Neural cell (in vitro differentiated cells): ENCODE results near the gene IFNA13. TPM values are rescaled to one million over a fixed set of nuclear protein-coding genes. Genes with fewer than 3 reads are reported as not detected.

Experiments used
- H2AFZ ChIP-seq: fragments of 200-600, 300-800 bp; sonication (generic), shearing (Covaris generic); 2 replicates; pipeline ENCODE4 v1.6.0; 2014; ENCODE audit warnings: low read depth, mild to moderate bottlenecking, antibody characterized with exemption, low read length, moderate library complexity
- H3F3A ChIP-seq: fragments of 200-600 bp; shearing (Covaris generic); 2 replicates; pipeline ENCODE4 v1.6.1; 2016; ENCODE audit warnings: mild to moderate bottlenecking, moderate library complexity, mixed read lengths, antibody characterized with exemption, low read length; ENCODE audit not compliant: insufficient read depth, poor library complexity, severe bottlenecking
- H3K27ac ChIP-seq: fragments of 200-600, 300-800 bp; sonication (generic), shearing (Covaris generic); 2 replicates; pipeline ENCODE4 v1.5.1; 2014; ENCODE audit warnings: mild to moderate bottlenecking, low read length, moderate library complexity
- H3K27me3 ChIP-seq: fragments of 300-800, 200-600 bp; sonication (generic), shearing (Covaris generic); 2 replicates; pipeline ENCODE4 v1.6.0; 2014; ENCODE audit warnings: mild to moderate bottlenecking, low read depth, low read length, moderate library complexity; ENCODE audit not compliant: insufficient read depth
- H3K36me3 ChIP-seq: fragments of 300-800, 200-600 bp; sonication (generic), shearing (Covaris generic); 2 replicates; pipeline ENCODE4 v1.5.1; 2014; ENCODE audit warnings: mild to moderate bottlenecking, antibody characterized with exemption, low read length, moderate library complexity; ENCODE audit not compliant: insufficient read depth
- H3K4me2 ChIP-seq: fragments of 300-800, 200-600 bp; sonication (generic), shearing (Covaris generic); 2 replicates; pipeline ENCODE4 v1.6.0; 2014; ENCODE audit warnings: mild to moderate bottlenecking, low read length
- H3K4me3 ChIP-seq: fragments of 300-800, 200-600 bp; sonication (generic), shearing (Covaris generic); 2 replicates; pipeline ENCODE4 v1.5.1; 2014; ENCODE audit warnings: mild to moderate bottlenecking, low read length, moderate library complexity
- H3K79me2 ChIP-seq: fragments of 200-600 bp; shearing (Covaris generic); replicated peaks from 2 replicates; pipeline ENCODE4 v1.6.0; 2014; ENCODE audit warnings: mild to moderate bottlenecking, low read length, moderate library complexity; ENCODE audit not compliant: insufficient read depth
- H3K9ac ChIP-seq: fragments of 300-800, 200-600 bp; sonication (generic), shearing (Covaris generic); 2 replicates; pipeline ENCODE4 v1.6.1; 2016; ENCODE audit warnings: mild to moderate bottlenecking, low read length, mixed read lengths
- H3K9me2 ChIP-seq: fragments of 200-600 bp; shearing (Covaris generic); 2 replicates; pipeline ENCODE4 v1.6.1; 2016; ENCODE audit warnings: mild to moderate bottlenecking, low read length, mixed read lengths; ENCODE audit not compliant: insufficient read depth
- H3K9me3 ChIP-seq: fragments of 200-600, 300-800 bp; sonication (generic), shearing (Covaris generic); 2 replicates; pipeline ENCODE4 v1.6.1; 2016; ENCODE audit warnings: mild to moderate bottlenecking, mixed run types, low read length, moderate library complexity, mixed read lengths
- H4K20me1 ChIP-seq: fragments of 200-600 bp; shearing (Covaris generic); 2 replicates; pipeline ENCODE4 v1.6.1; 2016; ENCODE audit warnings: mild to moderate bottlenecking, mixed run types; ENCODE audit not compliant: insufficient read depth
- EP300 ChIP-seq: fragments of 450-650 bp; conservative IDR thresholded peaks from 2 replicates; pipeline ENCODE4 v1.6.1; 2014; ENCODE audit warnings: antibody characterized with exemption, mild to moderate bottlenecking, moderate library complexity; ENCODE audit not compliant: poor library complexity, severe bottlenecking
- EZH2 ChIP-seq: fragments of 200-600, 300-800 bp; shearing (Covaris generic), sonication (generic); IDR thresholded peaks from 2 replicates; pipeline ENCODE4 v1.6.1; 2014; ENCODE audit warnings: antibody characterized with exemption, low read length, borderline replicate concordance, mild to moderate bottlenecking; ENCODE audit not compliant: insufficient read depth, poor library complexity, severe bottlenecking
- MXI1 ChIP-seq: fragments of 450-650 bp; conservative IDR thresholded peaks from 2 replicates; pipeline ENCODE4 v1.6.1; 2014; ENCODE audit warnings: antibody characterized with exemption, mild to moderate bottlenecking; ENCODE audit not compliant: poor library complexity, severe bottlenecking
- POLR2AphosphoS5 ChIP-seq: IDR thresholded peaks from 2 replicates; pipeline ENCODE4 v1.6.1; 2012
- RAD21 ChIP-seq: fragments of 450-650 bp; conservative IDR thresholded peaks from 2 replicates; pipeline ENCODE4 v1.6.1; 2014; ENCODE audit warnings: antibody characterized with exemption, mild to moderate bottlenecking, moderate library complexity
- SMC3 ChIP-seq: fragments of 450-650 bp; conservative IDR thresholded peaks from 2 replicates; pipeline ENCODE4 v1.6.1; 2014; ENCODE audit warnings: antibody characterized with exemption, mild to moderate bottlenecking, moderate library complexity; ENCODE audit not compliant: poor library complexity
- TAF1 ChIP-seq: IDR thresholded peaks from 2 replicates; pipeline ENCODE4 v1.6.1; 2012; ENCODE audit warnings: low read depth
- polyA plus RNA-seq: library from polyadenylated mRNA; depleted of rRNA; stranded (reverse); fragments of >200 nt; gene quantifications from 2 replicates; pipeline ENCODE4 v1.2.3, GENCODE V29; 2014
- TF ChIP-seq, protein P1 (sequence below): fragments of 450-650 bp; IDR thresholded peaks from 2 replicates; pipeline ENCODE4 v1.5.1; 2014; ENCODE audit warnings: antibody characterized with exemption, mild to moderate bottlenecking, moderate library complexity; ENCODE audit not compliant: poor library complexity, severe bottlenecking
- TF ChIP-seq, protein P2 (sequence below): IDR thresholded peaks from 2 replicates; pipeline ENCODE4 v1.6.1; 2012; ENCODE audit warnings: borderline replicate concordance

IFNA13 gene
- polyA plus RNA-seq, 1 donor from 2014 or later = not detected

DNA sequence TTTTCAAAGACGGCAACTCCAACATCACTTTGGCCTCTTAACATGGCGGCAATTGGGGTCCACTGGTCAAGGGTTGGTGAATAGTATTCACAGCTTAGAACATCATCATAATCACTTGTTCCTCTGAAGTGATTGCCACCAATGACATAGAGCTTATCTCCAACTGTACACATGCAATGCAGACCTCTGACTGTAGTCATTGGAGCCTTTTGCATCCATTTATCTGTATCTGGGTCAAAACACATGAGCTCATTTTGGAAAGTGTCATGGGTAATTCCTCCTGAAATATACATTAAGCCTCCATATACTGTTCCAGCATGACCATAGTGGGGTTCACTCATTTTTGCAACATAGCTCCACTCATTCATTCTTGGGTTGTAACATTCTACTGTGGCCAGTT is 34.6 kb downstream of the IFNA13 start:
- peak overlapping the region; percentile 89 for H3K4me2 ChIP-seq
- no peak overlapping the region for H3K9ac ChIP-seq
- H3K9me2 ChIP-seq = no peaks in the 10 kb centered on the region
- no peaks in the 10 kb centered on the region for H3K9me3 ChIP-seq
- H2AFZ ChIP-seq = no peak overlapping the region
- no peak for TF ChIP-seq RAD21
- TF ChIP-seq, protein P1, sequence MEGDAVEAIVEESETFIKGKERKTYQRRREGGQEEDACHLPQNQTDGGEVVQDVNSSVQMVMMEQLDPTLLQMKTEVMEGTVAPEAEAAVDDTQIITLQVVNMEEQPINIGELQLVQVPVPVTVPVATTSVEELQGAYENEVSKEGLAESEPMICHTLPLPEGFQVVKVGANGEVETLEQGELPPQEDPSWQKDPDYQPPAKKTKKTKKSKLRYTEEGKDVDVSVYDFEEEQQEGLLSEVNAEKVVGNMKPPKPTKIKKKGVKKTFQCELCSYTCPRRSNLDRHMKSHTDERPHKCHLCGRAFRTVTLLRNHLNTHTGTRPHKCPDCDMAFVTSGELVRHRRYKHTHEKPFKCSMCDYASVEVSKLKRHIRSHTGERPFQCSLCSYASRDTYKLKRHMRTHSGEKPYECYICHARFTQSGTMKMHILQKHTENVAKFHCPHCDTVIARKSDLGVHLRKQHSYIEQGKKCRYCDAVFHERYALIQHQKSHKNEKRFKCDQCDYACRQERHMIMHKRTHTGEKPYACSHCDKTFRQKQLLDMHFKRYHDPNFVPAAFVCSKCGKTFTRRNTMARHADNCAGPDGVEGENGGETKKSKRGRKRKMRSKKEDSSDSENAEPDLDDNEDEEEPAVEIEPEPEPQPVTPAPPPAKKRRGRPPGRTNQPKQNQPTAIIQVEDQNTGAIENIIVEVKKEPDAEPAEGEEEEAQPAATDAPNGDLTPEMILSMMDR = no peak
- TF ChIP-seq TAF1 = no peak
- TF ChIP-seq, protein P2, sequence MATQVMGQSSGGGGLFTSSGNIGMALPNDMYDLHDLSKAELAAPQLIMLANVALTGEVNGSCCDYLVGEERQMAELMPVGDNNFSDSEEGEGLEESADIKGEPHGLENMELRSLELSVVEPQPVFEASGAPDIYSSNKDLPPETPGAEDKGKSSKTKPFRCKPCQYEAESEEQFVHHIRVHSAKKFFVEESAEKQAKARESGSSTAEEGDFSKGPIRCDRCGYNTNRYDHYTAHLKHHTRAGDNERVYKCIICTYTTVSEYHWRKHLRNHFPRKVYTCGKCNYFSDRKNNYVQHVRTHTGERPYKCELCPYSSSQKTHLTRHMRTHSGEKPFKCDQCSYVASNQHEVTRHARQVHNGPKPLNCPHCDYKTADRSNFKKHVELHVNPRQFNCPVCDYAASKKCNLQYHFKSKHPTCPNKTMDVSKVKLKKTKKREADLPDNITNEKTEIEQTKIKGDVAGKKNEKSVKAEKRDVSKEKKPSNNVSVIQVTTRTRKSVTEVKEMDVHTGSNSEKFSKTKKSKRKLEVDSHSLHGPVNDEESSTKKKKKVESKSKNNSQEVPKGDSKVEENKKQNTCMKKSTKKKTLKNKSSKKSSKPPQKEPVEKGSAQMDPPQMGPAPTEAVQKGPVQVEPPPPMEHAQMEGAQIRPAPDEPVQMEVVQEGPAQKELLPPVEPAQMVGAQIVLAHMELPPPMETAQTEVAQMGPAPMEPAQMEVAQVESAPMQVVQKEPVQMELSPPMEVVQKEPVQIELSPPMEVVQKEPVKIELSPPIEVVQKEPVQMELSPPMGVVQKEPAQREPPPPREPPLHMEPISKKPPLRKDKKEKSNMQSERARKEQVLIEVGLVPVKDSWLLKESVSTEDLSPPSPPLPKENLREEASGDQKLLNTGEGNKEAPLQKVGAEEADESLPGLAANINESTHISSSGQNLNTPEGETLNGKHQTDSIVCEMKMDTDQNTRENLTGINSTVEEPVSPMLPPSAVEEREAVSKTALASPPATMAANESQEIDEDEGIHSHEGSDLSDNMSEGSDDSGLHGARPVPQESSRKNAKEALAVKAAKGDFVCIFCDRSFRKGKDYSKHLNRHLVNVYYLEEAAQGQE = no peak
- TF ChIP-seq EZH2 = no peak
- no peak for TF ChIP-seq MXI1
- no peak for TF ChIP-seq SMC3
- TF ChIP-seq POLR2AphosphoS5 = no peak
- TF ChIP-seq EP300 = no peak
- H3K27ac ChIP-seq = no peak overlapping the region
- peaks cover 6% of the 10 kb centered on the region for H3K36me3 ChIP-seq
- no peaks in the 10 kb centered on the region for H3K27me3 ChIP-seq
- H3F3A ChIP-seq = no peaks in the 10 kb centered on the region
- peaks cover 69% of the 10 kb centered on the region for H3K79me2 ChIP-seq
- peak overlapping the region; percentile 86 for H3K4me3 ChIP-seq
- no peaks in the 10 kb centered on the region for H4K20me1 ChIP-seq

- Histone ChIP-seq H3F3A (no peaks in the 10 kb centered on the region), H3K4me2 (peak overlapping the region; percentile 84), H3K79me2 (peaks cover 69% of the 10 kb centered on the region), H3K9ac (no peak overlapping the region), H3K36me3 (peaks cover 6% of the 10 kb centered on the region), H4K20me1 (no peaks in the 10 kb centered on the region), H3K27ac (no peak overlapping the region), H3K27me3 (no peaks in the 10 kb centered on the region), H3K9me2 (no peaks in the 10 kb centered on the region), H3K9me3 (no peaks in the 10 kb centered on the region), H2AFZ (no peak overlapping the region), H3K4me3 (peak overlapping the region; percentile 86)
- no peak for TF ChIP-seq EP300
- TF ChIP-seq EZH2 = no peak
- TF ChIP-seq, protein P2 = no peak
- TF ChIP-seq TAF1 = no peak
- TF ChIP-seq MXI1 = no peak
- no peak for TF ChIP-seq SMC3
- TF ChIP-seq RAD21 = no peak
- TF ChIP-seq POLR2AphosphoS5 = no peak
- TF ChIP-seq, protein P1 = no peak
These were observed 36.0 kb downstream of the IFNA13 start for GRCh38 chr9:21331676-21332402.
